GM12874 (cell line): ENCODE measurements around the gene HOXA3.

Source experiments
- CTCF ChIP-seq: IDR thresholded peaks from 2 replicates; pipeline ENCODE4 v1.5.1; 2011; ENCODE audit warnings: low read depth, mild to moderate bottlenecking, control low read depth, low read length, moderate library complexity; ENCODE audit not compliant: insufficient read depth

The HOXA3 gene

GRCh38 chr7:27191833-27192545 is 39.6 kb upstream of the HOXA3 start:
- no peak for TF ChIP-seq CTCF

GRCh38 chr7:27191161-27191731 is 38.9 kb upstream of the HOXA3 start:
- TF ChIP-seq CTCF, result no peak

GRCh38 chr7:27189997-27190748 is 37.8 kb upstream of the HOXA3 start:
- no peak for TF ChIP-seq CTCF

- TF ChIP-seq CTCF, result no peak
Observed at GRCh38 chr7:27189295-27189996, 37.1 kb upstream of the HOXA3 start.

- TF ChIP-seq CTCF, result no peak
Observed at GRCh38 chr7:27188386-27189294, 36.3 kb upstream of the HOXA3 start.

- TF ChIP-seq CTCF, result no peak
Observed at GRCh38 chr7:27187475-27188385, 35.3 kb upstream of the HOXA3 start.
